HepG2 (cell line): Measurements from ENCODE around the gene NDUFAF8. TPM values are rescaled to one million over a fixed set of nuclear protein-coding genes. Genes with fewer than 3 reads are reported as not detected.

Experiments
- AGO1 ChIP-seq: fragments of 200-400 bp; formaldehyde crosslinking; IDR thresholded peaks from 2 replicates; pipeline ENCODE4 v1.6.1; 2017; ENCODE audit warnings: mild to moderate bottlenecking, low read depth, low read length, moderate library complexity; ENCODE audit not compliant: poor library complexity, severe bottlenecking
- AGO2 ChIP-seq: fragments of 200-400 bp; formaldehyde crosslinking; optimal IDR thresholded peaks from 2 replicates; pipeline ENCODE3; 2017; ENCODE audit warnings: mild to moderate bottlenecking, low read depth, low read length, moderate library complexity
- BRCA1 ChIP-seq: sonication (generic); formaldehyde crosslinking; IDR thresholded peaks from 2 replicates; pipeline ENCODE4 v1.4.0; 2020; ENCODE audit warnings: missing genetic modification reagents
- GATAD2A ChIP-seq: IDR thresholded peaks from 2 replicates; pipeline ENCODE4 v1.6.1; 2016
- KAT8 ChIP-seq: IDR thresholded peaks from 2 replicates; pipeline ENCODE4 v1.6.1; 2016; ENCODE audit warnings: missing genetic modification reagents, missing compliant biosample characterization
- NR2F1 ChIP-seq, 2 experiments: fragments of 450-650 bp in 1 of 2; formaldehyde crosslinking in 1 of 2; IDR thresholded peaks; 2 replicates each; pipeline versions ENCODE4 v1.5.0 to v1.6.1; 2016 to 2020; ENCODE audit warnings: mild to moderate bottlenecking in 1 of 2, missing compliant biosample characterization in 1 of 2, missing genetic modification reagents in 1 of 2, moderate library complexity in 1 of 2
- NR2F2 ChIP-seq: IDR thresholded peaks from 2 replicates; pipeline ENCODE4 v1.6.1; 2012; ENCODE audit warnings: low read depth, inconsistent platforms, borderline replicate concordance
- NR2F6 ChIP-seq, 2 experiments: IDR thresholded peaks; 2 replicates each; pipeline ENCODE4 v1.6.1; 2016; ENCODE audit warnings: antibody characterized with exemption in 1 of 2, mild to moderate bottlenecking in 1 of 2
- PLRG1 ChIP-seq: fragments of 450-650 bp; conservative IDR thresholded peaks from 2 replicates; pipeline ENCODE4 v1.6.1; 2016
- ZBTB42 ChIP-seq: sonication (generic); formaldehyde crosslinking; IDR thresholded peaks from 2 replicates; pipeline ENCODE4 v1.5.0; 2020; ENCODE audit warnings: mild to moderate bottlenecking, missing genetic modification reagents
- ZC3H4 ChIP-seq: sonication (generic); formaldehyde crosslinking; IDR thresholded peaks from 2 replicates; pipeline ENCODE4 v1.4.0; 2020; ENCODE audit warnings: missing genetic modification reagents, borderline replicate concordance
- ZNF343 ChIP-seq: sonication (generic); formaldehyde crosslinking; IDR thresholded peaks from 2 replicates; pipeline ENCODE4 v1.4.0; 2020; ENCODE audit warnings: mild to moderate bottlenecking, missing genetic modification reagents
- ZNF597 ChIP-seq: sonication (generic); formaldehyde crosslinking; IDR thresholded peaks from 2 replicates; pipeline ENCODE4 v1.5.0; 2020; ENCODE audit warnings: missing genetic modification reagents
- ZNF670 ChIP-seq: sonication (generic); formaldehyde crosslinking; IDR thresholded peaks from 2 replicates; pipeline ENCODE4 v1.8.0; 2022; ENCODE audit warnings: mild to moderate bottlenecking, missing genetic modification reagents, borderline replicate concordance
- ZNF746 ChIP-seq: sonication (generic); formaldehyde crosslinking; IDR thresholded peaks from 2 replicates; pipeline ENCODE4 v1.8.0; 2022; ENCODE audit warnings: mild to moderate bottlenecking, missing genetic modification reagents
- ZNF816 ChIP-seq: sonication (generic); formaldehyde crosslinking; IDR thresholded peaks from 2 replicates; pipeline ENCODE4 v1.8.0; 2022; ENCODE audit warnings: missing genetic modification reagents, mild to moderate bottlenecking, borderline replicate concordance
- polyA plus RNA-seq, 8 experiments: library from polyadenylated mRNA; depleted of rRNA in 3 of 8; stranded (reverse) in 7 of 8; unstranded in 1 of 8; fragments of >200 nt; fragmentation: Illumina TruSeq in 4 of 8; extraction: Trizol in 4 of 8; gene quantifications; 2 replicates each; pipeline versions ENCODE4 v1.2.1 to v1.2.3, GENCODE V29; 2011 to 2016; ENCODE audit warnings: low read depth in 4 of 8, missing spikeins in 1 of 8, mixed read lengths in 1 of 8; ENCODE audit not compliant: insufficient read depth in 1 of 8
- total RNA-seq, 5 experiments: library from RNA; depleted of rRNA; stranded (reverse); fragments of >200 nt; fragmentation: Illumina TruSeq; extraction: Trizol; gene quantifications; 2 replicates each; pipeline ENCODE4 v1.2.3, GENCODE V29; 2016; ENCODE audit warnings: low read depth in 1 of 5
- TF ChIP-seq, protein P1 (sequence below): sonication (generic); formaldehyde crosslinking; IDR thresholded peaks from 2 replicates; pipeline ENCODE4 v1.4.0; 2020; ENCODE audit warnings: mild to moderate bottlenecking, missing genetic modification reagents, borderline replicate concordance
- TF ChIP-seq, protein P2 (sequence below): sonication (generic); formaldehyde crosslinking; IDR thresholded peaks from 2 replicates; pipeline ENCODE4 v1.9.0; 2021; ENCODE audit warnings: missing genetic modification reagents, borderline replicate concordance
- TF ChIP-seq, protein P3 (sequence below): sonication (generic); formaldehyde crosslinking; IDR thresholded peaks from 2 replicates; pipeline ENCODE4 v1.5.1; 2020; ENCODE audit warnings: mild to moderate bottlenecking, moderate library complexity, missing genetic modification reagents

The NDUFAF8 gene
- total and polyA plus RNA-seq, 2 of the 13 experiments (the other 11 are each of a cell fraction or from before 2014, with no cell fraction given) = 75.6 to 233 TPM

DNA sequence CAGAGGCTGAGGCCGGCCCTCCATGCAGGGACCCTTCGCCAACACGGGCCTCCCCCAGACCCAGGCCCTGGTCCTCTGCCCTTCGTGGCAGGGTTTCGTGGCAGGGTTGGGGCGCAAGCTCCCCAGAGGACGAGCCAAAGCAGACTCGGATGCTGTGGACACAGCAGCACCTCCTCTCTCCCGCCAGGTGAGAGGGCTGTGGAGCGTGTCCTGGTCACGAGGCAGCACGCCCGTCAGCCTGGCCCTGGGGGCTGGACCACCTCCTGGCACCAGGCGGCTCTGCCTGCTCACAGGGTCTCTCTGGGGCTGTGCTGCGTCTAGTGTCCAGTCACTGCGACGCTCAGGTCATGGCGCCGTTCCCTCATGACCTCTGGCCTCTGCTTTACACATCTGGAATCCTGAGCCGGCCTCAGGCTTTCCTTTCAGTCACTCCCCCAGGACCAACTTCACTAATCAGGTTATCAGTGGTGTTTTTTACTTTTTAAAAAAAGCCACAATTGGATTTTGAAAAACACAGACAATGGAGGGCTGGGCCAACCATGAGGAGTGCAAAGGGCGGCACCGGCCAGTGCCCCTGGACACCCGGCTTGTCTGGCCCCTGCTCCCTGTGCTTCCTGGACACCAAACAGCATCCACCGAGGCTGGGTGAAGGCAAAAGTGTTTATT, 5.4 kb downstream of the NDUFAF8 start (continued):
- TF ChIP-seq, protein P1, sequence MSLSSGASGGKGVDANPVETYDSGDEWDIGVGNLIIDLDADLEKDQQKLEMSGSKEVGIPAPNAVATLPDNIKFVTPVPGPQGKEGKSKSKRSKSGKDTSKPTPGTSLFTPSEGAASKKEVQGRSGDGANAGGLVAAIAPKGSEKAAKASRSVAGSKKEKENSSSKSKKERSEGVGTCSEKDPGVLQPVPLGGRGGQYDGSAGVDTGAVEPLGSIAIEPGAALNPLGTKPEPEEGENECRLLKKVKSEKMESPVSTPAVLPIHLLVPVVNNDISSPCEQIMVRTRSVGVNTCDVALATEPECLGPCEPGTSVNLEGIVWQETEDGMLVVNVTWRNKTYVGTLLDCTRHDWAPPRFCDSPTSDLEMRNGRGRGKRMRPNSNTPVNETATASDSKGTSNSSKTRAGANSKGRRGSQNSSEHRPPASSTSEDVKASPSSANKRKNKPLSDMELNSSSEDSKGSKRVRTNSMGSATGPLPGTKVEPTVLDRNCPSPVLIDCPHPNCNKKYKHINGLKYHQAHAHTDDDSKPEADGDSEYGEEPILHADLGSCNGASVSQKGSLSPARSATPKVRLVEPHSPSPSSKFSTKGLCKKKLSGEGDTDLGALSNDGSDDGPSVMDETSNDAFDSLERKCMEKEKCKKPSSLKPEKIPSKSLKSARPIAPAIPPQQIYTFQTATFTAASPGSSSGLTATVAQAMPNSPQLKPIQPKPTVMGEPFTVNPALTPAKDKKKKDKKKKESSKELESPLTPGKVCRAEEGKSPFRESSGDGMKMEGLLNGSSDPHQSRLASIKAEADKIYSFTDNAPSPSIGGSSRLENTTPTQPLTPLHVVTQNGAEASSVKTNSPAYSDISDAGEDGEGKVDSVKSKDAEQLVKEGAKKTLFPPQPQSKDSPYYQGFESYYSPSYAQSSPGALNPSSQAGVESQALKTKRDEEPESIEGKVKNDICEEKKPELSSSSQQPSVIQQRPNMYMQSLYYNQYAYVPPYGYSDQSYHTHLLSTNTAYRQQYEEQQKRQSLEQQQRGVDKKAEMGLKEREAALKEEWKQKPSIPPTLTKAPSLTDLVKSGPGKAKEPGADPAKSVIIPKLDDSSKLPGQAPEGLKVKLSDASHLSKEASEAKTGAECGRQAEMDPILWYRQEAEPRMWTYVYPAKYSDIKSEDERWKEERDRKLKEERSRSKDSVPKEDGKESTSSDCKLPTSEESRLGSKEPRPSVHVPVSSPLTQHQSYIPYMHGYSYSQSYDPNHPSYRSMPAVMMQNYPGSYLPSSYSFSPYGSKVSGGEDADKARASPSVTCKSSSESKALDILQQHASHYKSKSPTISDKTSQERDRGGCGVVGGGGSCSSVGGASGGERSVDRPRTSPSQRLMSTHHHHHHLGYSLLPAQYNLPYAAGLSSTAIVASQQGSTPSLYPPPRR (CRISPR knock-in tag) = no peak
- TF ChIP-seq GATAD2A (CRISPR knock-in tag) = no peak
- 0 out of 2 replicates have a peak, but pooled peaks have one; percentile 25 for TF ChIP-seq NR2F2
- peak; percentile 98 for TF ChIP-seq AGO1
- peak in 1 of 2 experiments; percentile 39; a peak in 2 of 4 replicates for TF ChIP-seq NR2F1 (CRISPR knock-in tag; IDR thresholded peaks at IDR 0.05)
- TF ChIP-seq, protein P2, sequence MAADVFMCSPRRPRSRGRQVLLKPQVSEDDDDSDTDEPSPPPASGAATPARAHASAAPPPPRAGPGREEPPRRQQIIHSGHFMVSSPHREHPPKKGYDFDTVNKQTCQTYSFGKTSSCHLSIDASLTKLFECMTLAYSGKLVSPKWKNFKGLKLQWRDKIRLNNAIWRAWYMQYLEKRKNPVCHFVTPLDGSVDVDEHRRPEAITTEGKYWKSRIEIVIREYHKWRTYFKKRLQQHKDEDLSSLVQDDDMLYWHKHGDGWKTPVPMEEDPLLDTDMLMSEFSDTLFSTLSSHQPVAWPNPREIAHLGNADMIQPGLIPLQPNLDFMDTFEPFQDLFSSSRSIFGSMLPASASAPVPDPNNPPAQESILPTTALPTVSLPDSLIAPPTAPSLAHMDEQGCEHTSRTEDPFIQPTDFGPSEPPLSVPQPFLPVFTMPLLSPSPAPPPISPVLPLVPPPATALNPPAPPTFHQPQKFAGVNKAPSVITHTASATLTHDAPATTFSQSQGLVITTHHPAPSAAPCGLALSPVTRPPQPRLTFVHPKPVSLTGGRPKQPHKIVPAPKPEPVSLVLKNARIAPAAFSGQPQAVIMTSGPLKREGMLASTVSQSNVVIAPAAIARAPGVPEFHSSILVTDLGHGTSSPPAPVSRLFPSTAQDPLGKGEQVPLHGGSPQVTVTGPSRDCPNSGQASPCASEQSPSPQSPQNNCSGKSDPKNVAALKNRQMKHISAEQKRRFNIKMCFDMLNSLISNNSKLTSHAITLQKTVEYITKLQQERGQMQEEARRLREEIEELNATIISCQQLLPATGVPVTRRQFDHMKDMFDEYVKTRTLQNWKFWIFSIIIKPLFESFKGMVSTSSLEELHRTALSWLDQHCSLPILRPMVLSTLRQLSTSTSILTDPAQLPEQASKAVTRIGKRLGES (CRISPR knock-in tag) = no peak
- TF ChIP-seq BRCA1 (CRISPR knock-in tag) = no peak
- TF ChIP-seq KAT8 = no peak
- TF ChIP-seq ZNF816 = no peak
- no peak for TF ChIP-seq ZNF746 (CRISPR knock-in tag)
- TF ChIP-seq NR2F6 (IDR thresholded peaks at IDR 0.05) = peak; percentile 82
- peak; percentile 30 for TF ChIP-seq NR2F6 (CRISPR knock-in tag; IDR thresholded peaks at IDR 0.05)
- 0 out of 2 replicates have a peak, but pooled peaks have one; percentile 35 for TF ChIP-seq ZNF670
- TF ChIP-seq ZNF597 (CRISPR knock-in tag) = no peak
- peak; percentile 98 for TF ChIP-seq AGO2
- TF ChIP-seq ZBTB42 = peak; percentile 74; the same call in 1 of the 2 replicates
- TF ChIP-seq, protein P3, sequence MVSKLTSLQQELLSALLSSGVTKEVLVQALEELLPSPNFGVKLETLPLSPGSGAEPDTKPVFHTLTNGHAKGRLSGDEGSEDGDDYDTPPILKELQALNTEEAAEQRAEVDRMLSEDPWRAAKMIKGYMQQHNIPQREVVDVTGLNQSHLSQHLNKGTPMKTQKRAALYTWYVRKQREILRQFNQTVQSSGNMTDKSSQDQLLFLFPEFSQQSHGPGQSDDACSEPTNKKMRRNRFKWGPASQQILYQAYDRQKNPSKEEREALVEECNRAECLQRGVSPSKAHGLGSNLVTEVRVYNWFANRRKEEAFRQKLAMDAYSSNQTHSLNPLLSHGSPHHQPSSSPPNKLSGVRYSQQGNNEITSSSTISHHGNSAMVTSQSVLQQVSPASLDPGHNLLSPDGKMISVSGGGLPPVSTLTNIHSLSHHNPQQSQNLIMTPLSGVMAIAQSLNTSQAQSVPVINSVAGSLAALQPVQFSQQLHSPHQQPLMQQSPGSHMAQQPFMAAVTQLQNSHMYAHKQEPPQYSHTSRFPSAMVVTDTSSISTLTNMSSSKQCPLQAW (CRISPR knock-in tag) = 0 out of 2 replicates have a peak, but pooled peaks have one; percentile 10
- 0 out of 2 replicates have a peak, but pooled peaks have one; percentile 29 for TF ChIP-seq ZC3H4 (CRISPR knock-in tag)
- TF ChIP-seq PLRG1 = no peak
- 0 out of 2 replicates have a peak, but pooled peaks have one; percentile 48 for TF ChIP-seq ZNF343 (CRISPR knock-in tag)
